Astrocyte (in vitro differentiated cells and primary cell): ENCODE results near the gene TSPAN15. TPM values are rescaled to one million over a fixed set of nuclear protein-coding genes. Genes with fewer than 3 reads are reported as not detected.

ENCODE experiments used
- DNase-seq: peaks from one replicate; pipeline ENCODE4 v3.0.0-alpha.2; 2010; ENCODE audit warnings: low read depth
- FAIRE-seq: peaks from 2 replicates; lab custom pipeline; 2011; peaks lifted over from hg19 to GRCh38; lab: Jason Lieb, UNC
- H2AFZ ChIP-seq: 2 replicates; pipeline ENCODE4 v1.6.0; 2012; ENCODE audit warnings: low read depth, low read length, inconsistent platforms
- H3K27ac ChIP-seq: 2 replicates; pipeline ENCODE4 v1.5.1; 2011; ENCODE audit warnings: low read depth, low read length, inconsistent platforms
- H3K27me3 ChIP-seq: 2 replicates; pipeline ENCODE4 v1.6.0; 2011; ENCODE audit warnings: low read length, inconsistent platforms; ENCODE audit not compliant: insufficient read depth
- H3K36me3 ChIP-seq: 2 replicates; pipeline ENCODE4 v1.5.1; 2011; ENCODE audit warnings: low read length, inconsistent platforms; ENCODE audit not compliant: insufficient read depth
- H3K4me1 ChIP-seq: 2 replicates; pipeline ENCODE4 v1.5.1; 2011; ENCODE audit warnings: low read length, inconsistent platforms; ENCODE audit not compliant: insufficient read depth
- H3K4me2 ChIP-seq: 2 replicates; pipeline ENCODE4 v1.6.0; 2012; ENCODE audit warnings: low read length, inconsistent platforms
- H3K4me3 ChIP-seq: 2 replicates; pipeline ENCODE4 v1.5.1; 2011; ENCODE audit warnings: low read depth, mild to moderate bottlenecking, low read length, inconsistent platforms; ENCODE audit not compliant: insufficient read depth
- H3K79me2 ChIP-seq: 2 replicates; pipeline ENCODE4 v1.6.0; 2012; ENCODE audit warnings: mild to moderate bottlenecking, low read length, inconsistent platforms; ENCODE audit not compliant: insufficient read depth
- H3K9ac ChIP-seq: 2 replicates; pipeline ENCODE4 v1.6.0; 2012; ENCODE audit warnings: mild to moderate bottlenecking, low read length, inconsistent platforms
- H3K9me3 ChIP-seq: 2 replicates; pipeline ENCODE4 v1.5.1; 2012; ENCODE audit warnings: low read depth, mild to moderate bottlenecking, low read length, inconsistent platforms; ENCODE audit not compliant: insufficient read depth
- H4K20me1 ChIP-seq: 2 replicates; pipeline ENCODE4 v1.6.0; 2012; ENCODE audit warnings: low read length, inconsistent platforms; ENCODE audit not compliant: insufficient read depth
- H3K27ac Mint-ChIP-seq: one replicate; pipeline ENCODE4 v1.8.0; 2021; ENCODE audit warnings: mild to moderate bottlenecking, mixed read lengths; ENCODE audit not compliant: unreplicated experiment
- H3K27me3 Mint-ChIP-seq: one replicate; pipeline ENCODE4 v1.8.0; 2021; ENCODE audit warnings: low read depth, mixed read lengths; ENCODE audit not compliant: unreplicated experiment
- H3K36me3 Mint-ChIP-seq: one replicate; pipeline ENCODE4 v1.8.0; 2021; ENCODE audit warnings: low read depth, mixed read lengths; ENCODE audit not compliant: unreplicated experiment
- H3K4me1 Mint-ChIP-seq: one replicate; pipeline ENCODE4 v1.8.0; 2021; ENCODE audit warnings: low read depth, mixed read lengths; ENCODE audit not compliant: unreplicated experiment
- H3K4me3 Mint-ChIP-seq: one replicate; pipeline ENCODE4 v1.8.0; 2021; ENCODE audit warnings: mild to moderate bottlenecking, moderate library complexity, mixed read lengths; ENCODE audit not compliant: unreplicated experiment
- H3K9me3 Mint-ChIP-seq: one replicate; pipeline ENCODE4 v1.8.0; 2021; ENCODE audit warnings: mild to moderate bottlenecking, mixed read lengths; ENCODE audit not compliant: unreplicated experiment
- EZH2 ChIP-seq: IDR thresholded peaks from 2 replicates; pipeline ENCODE4 v1.6.1; 2012; ENCODE audit warnings: mild to moderate bottlenecking, low read length, inconsistent platforms; ENCODE audit not compliant: insufficient read depth
- total RNA-seq: library from RNA; stranded (reverse); gene quantifications from 2 replicates; pipeline ENCODE4 v1.2.1, GENCODE V29; 2021
- TF ChIP-seq, protein P1 (sequence below): IDR thresholded peaks from 2 replicates; pipeline ENCODE4 v1.5.1; 2011; ENCODE audit warnings: low read depth, mild to moderate bottlenecking, inconsistent platforms, low read length, moderate library complexity; ENCODE audit not compliant: insufficient read depth

TSPAN15 gene
- total RNA-seq, 1 donor from 2014 or later: 9.4 TPM

DNA sequence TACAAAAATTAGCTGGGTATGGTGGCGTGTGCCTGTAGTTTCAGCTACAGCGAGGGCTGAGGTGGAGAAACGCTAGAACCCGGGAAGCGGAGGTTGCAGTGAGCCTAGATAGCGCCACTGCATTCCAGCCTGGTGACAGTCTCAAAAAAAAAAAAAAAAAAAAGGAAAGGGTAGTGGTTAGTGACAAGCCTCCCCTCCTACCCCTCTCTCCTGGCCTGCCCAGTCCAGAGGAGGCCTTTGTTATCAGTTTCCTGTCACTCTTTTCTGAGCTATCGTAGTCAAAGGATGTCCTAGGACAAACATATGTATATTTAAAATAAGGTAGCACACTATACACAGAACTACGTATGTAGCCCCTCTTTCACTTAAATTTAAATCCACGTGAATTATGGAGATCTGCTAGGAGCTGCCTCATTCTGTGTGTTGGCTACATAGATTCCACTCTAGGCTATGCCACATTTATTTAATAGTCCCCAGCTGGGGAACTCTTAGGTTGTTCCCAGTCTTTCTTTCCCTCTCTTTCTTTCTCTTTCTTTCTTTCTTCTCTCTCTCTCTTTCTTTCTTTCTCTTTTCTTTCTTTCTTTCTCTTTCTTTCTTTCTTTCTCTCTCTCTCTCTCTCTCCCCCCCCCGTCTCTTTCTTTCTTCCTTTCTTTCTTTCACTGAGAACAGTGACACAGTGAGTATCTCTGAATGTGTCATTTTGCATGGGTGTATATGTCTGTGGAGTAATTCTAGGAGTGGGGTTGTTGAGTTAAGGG lies 3.9 kb downstream of the TSPAN15 start:
- Histone ChIP-seq H2AFZ (no peak overlapping the region), H3K79me2 (no peaks in the 10 kb centered on the region), H4K20me1 (no peaks in the 10 kb centered on the region), H3K4me3 (no peak overlapping the region), H3K27me3 (peaks cover 3% of the 10 kb centered on the region), H3K4me1 (no peaks in the 10 kb centered on the region), H3K9me3 (no peaks in the 10 kb centered on the region), H3K9ac (no peak overlapping the region), H3K36me3 (no peaks in the 10 kb centered on the region), H3K27ac (no peak overlapping the region), H3K4me2 (no peak overlapping the region)
- no peaks in the 10 kb centered on the region for H3K36me3 Mint-ChIP-seq
- H3K27ac Mint-ChIP-seq: no peak overlapping the region
- peaks cover 26% of the 10 kb centered on the region for H3K4me1 Mint-ChIP-seq
- no peak overlapping the region for H3K4me3 Mint-ChIP-seq
- H3K27me3 Mint-ChIP-seq: no peaks in the 10 kb centered on the region
- TF ChIP-seq, protein P1, sequence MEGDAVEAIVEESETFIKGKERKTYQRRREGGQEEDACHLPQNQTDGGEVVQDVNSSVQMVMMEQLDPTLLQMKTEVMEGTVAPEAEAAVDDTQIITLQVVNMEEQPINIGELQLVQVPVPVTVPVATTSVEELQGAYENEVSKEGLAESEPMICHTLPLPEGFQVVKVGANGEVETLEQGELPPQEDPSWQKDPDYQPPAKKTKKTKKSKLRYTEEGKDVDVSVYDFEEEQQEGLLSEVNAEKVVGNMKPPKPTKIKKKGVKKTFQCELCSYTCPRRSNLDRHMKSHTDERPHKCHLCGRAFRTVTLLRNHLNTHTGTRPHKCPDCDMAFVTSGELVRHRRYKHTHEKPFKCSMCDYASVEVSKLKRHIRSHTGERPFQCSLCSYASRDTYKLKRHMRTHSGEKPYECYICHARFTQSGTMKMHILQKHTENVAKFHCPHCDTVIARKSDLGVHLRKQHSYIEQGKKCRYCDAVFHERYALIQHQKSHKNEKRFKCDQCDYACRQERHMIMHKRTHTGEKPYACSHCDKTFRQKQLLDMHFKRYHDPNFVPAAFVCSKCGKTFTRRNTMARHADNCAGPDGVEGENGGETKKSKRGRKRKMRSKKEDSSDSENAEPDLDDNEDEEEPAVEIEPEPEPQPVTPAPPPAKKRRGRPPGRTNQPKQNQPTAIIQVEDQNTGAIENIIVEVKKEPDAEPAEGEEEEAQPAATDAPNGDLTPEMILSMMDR: no peak
- TF ChIP-seq EZH2: no peak
- DNase-seq (no peak), FAIRE-seq (no peak)
- no peaks in the 10 kb centered on the region for H3K9me3 Mint-ChIP-seq

DNA sequence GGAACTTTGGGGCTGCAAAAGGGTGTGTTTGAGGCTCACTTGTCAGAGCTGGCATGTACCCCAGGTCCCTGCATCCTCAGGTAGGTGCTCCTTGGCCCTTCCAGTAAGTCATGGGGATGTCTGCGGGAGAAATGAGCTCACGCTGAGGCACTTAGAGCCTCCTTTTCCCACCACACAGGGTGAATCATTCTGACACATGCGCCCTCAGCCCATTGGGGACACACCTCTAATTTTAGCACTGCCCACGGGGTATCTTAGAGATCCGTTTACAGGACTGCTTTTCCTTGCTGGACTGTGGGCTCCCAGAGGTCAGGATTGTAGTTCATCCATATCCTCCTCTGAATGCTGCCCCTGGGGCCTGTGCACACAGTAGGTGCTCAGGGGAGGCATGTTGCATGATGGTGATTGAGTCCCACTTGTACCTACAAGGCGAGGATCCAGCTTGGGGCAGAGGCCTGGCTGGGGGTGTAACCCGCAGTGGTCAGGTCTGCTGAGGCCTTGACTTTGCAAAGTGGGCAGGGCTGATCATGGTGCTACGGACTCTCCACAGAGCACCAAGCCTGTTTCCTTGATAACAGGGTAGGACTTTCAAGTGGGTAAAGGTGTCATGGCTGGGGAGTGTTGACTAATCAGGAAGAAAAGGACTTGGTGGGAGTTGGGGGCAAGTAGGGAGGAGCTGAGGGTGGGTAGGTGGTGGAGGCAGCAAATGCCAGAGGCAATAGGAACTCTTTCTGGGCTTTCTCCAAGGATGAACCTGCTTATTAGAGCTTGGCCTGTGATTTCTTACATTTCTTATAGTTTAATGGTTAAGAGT lies 5.8 kb downstream of the TSPAN15 start:
- Histone ChIP-seq H3K4me3 (no peak overlapping the region), H3K79me2 (no peaks in the 10 kb centered on the region), H3K27ac (no peak overlapping the region), H3K27me3 (peaks cover under 1% of the 10 kb centered on the region), H3K4me2 (no peak overlapping the region), H4K20me1 (no peaks in the 10 kb centered on the region), H3K4me1 (no peaks in the 10 kb centered on the region), H3K9me3 (no peaks in the 10 kb centered on the region), H3K36me3 (no peaks in the 10 kb centered on the region), H2AFZ (no peak overlapping the region), H3K9ac (no peak overlapping the region)
- no peaks in the 10 kb centered on the region for H3K9me3 Mint-ChIP-seq
- no peaks in the 10 kb centered on the region for H3K36me3 Mint-ChIP-seq
- H3K4me3 Mint-ChIP-seq: no peak overlapping the region
- H3K4me1 Mint-ChIP-seq: peaks cover 26% of the 10 kb centered on the region
- FAIRE-seq (no peak), DNase-seq (peak; percentile 37)
- TF ChIP-seq, protein P1: no peak
- TF ChIP-seq EZH2: no peak
- no peak overlapping the region for H3K27ac Mint-ChIP-seq
- H3K27me3 Mint-ChIP-seq: no peaks in the 10 kb centered on the region
